HepG2 (cell line): ENCODE measurements around the gene RPL3. TPM values are rescaled to one million over a fixed set of nuclear protein-coding genes. Genes with fewer than 3 reads are reported as not detected.
A peak's percentile ranks its signal among the peaks of the same experiment; 100 is the strongest.

Source experiments
- MYNN ChIP-seq: sonication (generic); formaldehyde crosslinking; IDR thresholded peaks from 2 replicates; pipeline ENCODE4 v1.4.0; 2020; ENCODE audit warnings: mild to moderate bottlenecking, low read depth, missing genetic modification reagents
- NRL ChIP-seq: sonication (generic); formaldehyde crosslinking; IDR thresholded peaks from 2 replicates; pipeline ENCODE4 v1.5.0; 2020; ENCODE audit warnings: missing genetic modification reagents, mild to moderate bottlenecking, moderate library complexity, borderline replicate concordance
- PAF1 ChIP-seq: IDR thresholded peaks from 2 replicates; pipeline ENCODE4 v1.6.1; 2016; ENCODE audit warnings: missing genetic modification reagents, missing compliant biosample characterization
- PATZ1 ChIP-seq: sonication (generic); formaldehyde crosslinking; IDR thresholded peaks from 2 replicates; pipeline ENCODE4 v1.4.0; 2020; ENCODE audit warnings: missing genetic modification reagents
- POLR2A ChIP-seq, 2 experiments: IDR thresholded peaks; 2 replicates each; pipeline ENCODE4 v1.6.1; 2011; ENCODE audit warnings: low read depth in 2 of 2, low read length in 2 of 2, mild to moderate bottlenecking in 1 of 2, moderate library complexity in 1 of 2; ENCODE audit not compliant: insufficient read depth in 1 of 2
- POLR2G ChIP-seq: fragments of 200-400 bp; formaldehyde crosslinking; IDR thresholded peaks from 2 replicates; pipeline ENCODE4 v1.6.1; 2018; ENCODE audit warnings: mild to moderate bottlenecking, low read depth, low read length, moderate library complexity
- REPIN1 ChIP-seq: sonication (generic); formaldehyde crosslinking; IDR thresholded peaks from 2 replicates; pipeline ENCODE4 v1.8.0; 2022; ENCODE audit warnings: missing genetic modification reagents, low read depth, mild to moderate bottlenecking, borderline replicate concordance
- RXRA ChIP-seq: sonication (generic); formaldehyde crosslinking; IDR thresholded peaks from 2 replicates; pipeline ENCODE4 v1.5.1; 2020; ENCODE audit warnings: missing genetic modification reagents
- SRSF9 ChIP-seq: fragments of 200-400 bp; formaldehyde crosslinking; IDR thresholded peaks from 2 replicates; pipeline ENCODE4 v1.6.1; 2018; ENCODE audit warnings: borderline replicate concordance, mild to moderate bottlenecking, low read depth, low read length; ENCODE audit not compliant: insufficient read depth, poor library complexity, severe bottlenecking
- ZBTB42 ChIP-seq: sonication (generic); formaldehyde crosslinking; IDR thresholded peaks from 2 replicates; pipeline ENCODE4 v1.5.0; 2020; ENCODE audit warnings: mild to moderate bottlenecking, missing genetic modification reagents
- ZNF337 ChIP-seq: sonication (generic); formaldehyde crosslinking; IDR thresholded peaks from 2 replicates; pipeline ENCODE4 v1.5.1; 2020; ENCODE audit warnings: missing genetic modification reagents, low read depth, mild to moderate bottlenecking, borderline replicate concordance
- ZNF704 ChIP-seq: sonication (generic); formaldehyde crosslinking; IDR thresholded peaks from 2 replicates; pipeline ENCODE4 v1.8.1; 2023; ENCODE audit warnings: mild to moderate bottlenecking, inconsistent platforms, moderate library complexity, missing genetic modification reagents, borderline replicate concordance
- polyA plus RNA-seq, 8 experiments: library from polyadenylated mRNA; depleted of rRNA in 3 of 8; stranded (reverse) in 7 of 8; unstranded in 1 of 8; fragments of >200 nt; fragmentation: Illumina TruSeq in 4 of 8; extraction: Trizol in 4 of 8; gene quantifications; 2 replicates each; pipeline versions ENCODE4 v1.2.1 to v1.2.3, GENCODE V29; 2011 to 2016; ENCODE audit warnings: low read depth in 4 of 8, missing spikeins in 1 of 8, mixed read lengths in 1 of 8; ENCODE audit not compliant: insufficient read depth in 1 of 8
- total RNA-seq, 5 experiments: library from RNA; depleted of rRNA; stranded (reverse); fragments of >200 nt; fragmentation: Illumina TruSeq; extraction: Trizol; gene quantifications; 2 replicates each; pipeline ENCODE4 v1.2.3, GENCODE V29; 2016; ENCODE audit warnings: low read depth in 1 of 5

The RPL3 gene
- total and polyA plus RNA-seq, 2 of the 13 experiments (the other 11 are each of a cell fraction or from before 2014, with no cell fraction given) = 1,051 to 3,279 TPM

GRCh38 chr22:39311592-39312400 lies 7.6 kb downstream of the RPL3 start (continued):
- TF ChIP-seq PATZ1 (CRISPR knock-in tag) = no peak
- no peak for TF ChIP-seq ZNF337 (CRISPR knock-in tag)
- TF ChIP-seq POLR2A (IDR thresholded peaks at IDR 0.05; ENCODE audit: insufficient read depth in 1 of 2, low read depth in 2 of 2, low read length in 2 of 2) = peak in 1 of 2 experiments; percentile 81; a peak in 3 of 4 replicates
- peak; percentile 52 for TF ChIP-seq POLR2G
- peak; percentile 40; the same call in 1 of the 2 replicates for TF ChIP-seq PAF1 (CRISPR knock-in tag)
- TF ChIP-seq NRL (CRISPR knock-in tag) = no peak
- TF ChIP-seq ZNF704 (CRISPR knock-in tag) = no peak
- TF ChIP-seq MYNN (CRISPR knock-in tag) = no peak
- no peak for TF ChIP-seq ZBTB42
- no peak for TF ChIP-seq REPIN1 (CRISPR knock-in tag)
- no peak for TF ChIP-seq SRSF9
- 0 out of 2 replicates have a peak, but pooled peaks have one; percentile 13 for TF ChIP-seq RXRA (CRISPR knock-in tag)
